Vagina (tissue), 2 donors: ENCODE results near the gene LHCGR.

Experiments used
- CTCF ChIP-seq, 3 experiments: fragments of 450-650 bp in 2 of 3; fragments of 200-600 bp in 1 of 3; sonication (generic) in 1 of 3; IDR thresholded peaks; one replicate each; pipeline ENCODE4 v1.5.1; 2017 to 2019; ENCODE audit warnings: antibody characterized with exemption in 3 of 3, mild to moderate bottlenecking in 2 of 3, moderate library complexity in 2 of 3
- POLR2A ChIP-seq, 2 donors: fragments of 450-650 bp; IDR thresholded peaks; one replicate each; pipeline ENCODE4 v1.6.1; 2017; ENCODE audit warnings: antibody characterized with exemption in 2 of 2, mild to moderate bottlenecking in 2 of 2, moderate library complexity in 2 of 2
- POLR2AphosphoS5 ChIP-seq, 2 donors: sonication (generic); formaldehyde crosslinking; IDR thresholded peaks; one replicate each; pipeline ENCODE4 v1.9.0; 2017; ENCODE audit warnings: antibody characterized with exemption in 2 of 2, mild to moderate bottlenecking in 2 of 2, low read depth in 1 of 2; ENCODE audit not compliant: insufficient read depth in 1 of 2

GRCh38 chr2:48790407-48791170 lies 35.1 kb upstream of the LHCGR start:
- TF ChIP-seq CTCF (IDR thresholded peaks at IDR 0.05) (no peak), POLR2A (IDR thresholded peaks at IDR 0.05) (no peak), POLR2AphosphoS5 (IDR thresholded peaks at IDR 0.05; ENCODE audit: insufficient read depth in 1 of 2, low read depth in 1 of 2) (no peak)
